Activated T-helper 17 cell treated with anti-CD3 and anti-CD28 coated beads, Interleukin-2, amount 50 U/mL, for 72 hours (primary cell): ENCODE data around the gene EEIG1. TPM values are rescaled to one million over a fixed set of nuclear protein-coding genes. Genes with fewer than 3 reads are reported as not detected.

Source experiments
- ATAC-seq: fragments of 150-1000 bp; cut with Tn5 transposase; replicated peaks from 2 replicates; pipeline ENCODE4 v1.10.0; 2021; ENCODE audit warnings: mild to moderate bottlenecking, moderate library complexity
- H3K27ac Mint-ChIP-seq: one replicate; pipeline ENCODE4 v1.8.0; 2022; ENCODE audit warnings: mixed read lengths
- H3K27me3 Mint-ChIP-seq: one replicate; pipeline ENCODE4 v1.8.0; 2022; ENCODE audit warnings: mixed read lengths
- H3K36me3 Mint-ChIP-seq: one replicate; pipeline ENCODE4 v1.8.0; 2022; ENCODE audit warnings: low read depth, mild to moderate bottlenecking, mixed read lengths
- H3K4me1 Mint-ChIP-seq: one replicate; pipeline ENCODE4 v1.8.0; 2022; ENCODE audit warnings: mixed read lengths
- H3K4me3 Mint-ChIP-seq: one replicate; pipeline ENCODE4 v1.8.0; 2022; ENCODE audit warnings: mild to moderate bottlenecking, mixed read lengths
- H3K9me3 Mint-ChIP-seq: one replicate; pipeline ENCODE4 v1.8.0; 2022; ENCODE audit warnings: mixed read lengths
- total RNA-seq, 2 donors: library from RNA; stranded (reverse); gene quantifications; one replicate each; pipeline ENCODE4 v1.2.3, GENCODE V29; 2022

EEIG1 gene
- total RNA-seq, 2 donors from 2014 or later = 29.6 to 37.8 TPM

GRCh38 chr9:127937388-127938297 lies 43.1 kb downstream of the EEIG1 start, which contains the start of gene DPM2:
Gene DPM2, minus strand, starts transcription at chr9:127937854. Its CDS starts 34 bp downstream, at chr9:127937820.
- H3K27me3 Mint-ChIP-seq = no peaks in the 10 kb centered on the region
- H3K4me1 Mint-ChIP-seq = peaks cover 33% of the 10 kb centered on the region
- peak within 1 kb of the TSS; percentile 91 for H3K4me3 Mint-ChIP-seq
- ATAC-seq = peak; percentile 97
- peaks cover 55% of the 10 kb centered on the region for H3K36me3 Mint-ChIP-seq
- H3K27ac Mint-ChIP-seq = peak within 1 kb of the TSS; percentile 92
- no peaks in the 10 kb centered on the region for H3K9me3 Mint-ChIP-seq

- no peak for ATAC-seq
- H3K4me1 Mint-ChIP-seq = peaks cover 33% of the 10 kb centered on the region
These were observed 43.8 kb downstream of the EEIG1 start for GRCh38 chr9:127937056-127937387.

GRCh38 chr9:127936347-127936852 lies 44.4 kb downstream of the EEIG1 start:
- peak overlapping the region; percentile 92 for H3K27ac Mint-ChIP-seq
- no peaks in the 10 kb centered on the region for H3K9me3 Mint-ChIP-seq
- H3K36me3 Mint-ChIP-seq = peaks cover 54% of the 10 kb centered on the region
- peaks cover 35% of the 10 kb centered on the region for H3K4me1 Mint-ChIP-seq
- peak overlapping the region; percentile 91 for H3K4me3 Mint-ChIP-seq
- ATAC-seq = no peak
- H3K27me3 Mint-ChIP-seq = no peaks in the 10 kb centered on the region

More at GRCh38 chr9:127937056-127937387, 43.8 kb downstream of the EEIG1 start:
- H3K4me3 Mint-ChIP-seq = peak overlapping the region; percentile 91
- H3K9me3 Mint-ChIP-seq = no peaks in the 10 kb centered on the region
- H3K36me3 Mint-ChIP-seq = peaks cover 54% of the 10 kb centered on the region
- peak overlapping the region; percentile 92 for H3K27ac Mint-ChIP-seq
- H3K27me3 Mint-ChIP-seq = no peaks in the 10 kb centered on the region

- Mint-ChIP-seq H3K4me1 (peaks cover 38% of the 10 kb centered on the region), H3K4me3 (peak overlapping the region; percentile 91), H3K27me3 (no peaks in the 10 kb centered on the region), H3K27ac (peak overlapping the region; percentile 92), H3K36me3 (peaks cover 50% of the 10 kb centered on the region), H3K9me3 (no peaks in the 10 kb centered on the region)
- ATAC-seq = peak; percentile 20
These were observed 45.0 kb downstream of the EEIG1 start for GRCh38 chr9:127935765-127936221.

GRCh38 chr9:127934986-127935385 lies 45.8 kb downstream of the EEIG1 start:
- no peak for ATAC-seq
- H3K27ac Mint-ChIP-seq = peak overlapping the region; percentile 92
- H3K36me3 Mint-ChIP-seq = peaks cover 45% of the 10 kb centered on the region
- no peaks in the 10 kb centered on the region for H3K9me3 Mint-ChIP-seq
- H3K27me3 Mint-ChIP-seq = no peaks in the 10 kb centered on the region
- peak overlapping the region; percentile 91 for H3K4me3 Mint-ChIP-seq
- peaks cover 38% of the 10 kb centered on the region for H3K4me1 Mint-ChIP-seq

GRCh38 chr9:127934248-127934647 lies 46.5 kb downstream of the EEIG1 start:
- Mint-ChIP-seq H3K4me1 (peaks cover 38% of the 10 kb centered on the region), H3K4me3 (no peak overlapping the region), H3K36me3 (peaks cover 45% of the 10 kb centered on the region), H3K27me3 (no peaks in the 10 kb centered on the region), H3K9me3 (no peaks in the 10 kb centered on the region), H3K27ac (peak overlapping the region; percentile 15)
- ATAC-seq = no peak

GRCh38 chr9:127931092-127931881 lies 49.5 kb downstream of the EEIG1 start:
- H3K9me3 Mint-ChIP-seq = no peaks in the 10 kb centered on the region
- H3K4me1 Mint-ChIP-seq = peaks cover 28% of the 10 kb centered on the region
- H3K4me3 Mint-ChIP-seq = peak overlapping the region; percentile 70
- peak; percentile 34 for ATAC-seq
- no peaks in the 10 kb centered on the region for H3K27me3 Mint-ChIP-seq
- H3K36me3 Mint-ChIP-seq = peaks cover 29% of the 10 kb centered on the region
- no peak overlapping the region for H3K27ac Mint-ChIP-seq

Other genes starting within 250 kb of the EEIG1 start
- 10 to 100 TPM in 1 of 2 donors, 1 to 10 TPM in 1; 8.5 to 15.7 TPM for gene TOR2A, start 245.7 kb downstream of the EEIG1 start, total RNA-seq
- 10 to 100 TPM; 27.6 to 46.8 TPM for gene SH2D3C, start 202.3 kb downstream of the EEIG1 start, total RNA-seq
- gene CDK9, start 195.0 kb downstream of the EEIG1 start, total RNA-seq = 10 to 100 TPM; 82.8 to 94.2 TPM
- gene FPGS, start 178.1 kb downstream of the EEIG1 start, total RNA-seq = 10 to 100 TPM; 56.7 to 95.6 TPM
- gene ENG, start 126.3 kb downstream of the EEIG1 start, total RNA-seq = 10 to 100 TPM in 1 of 2 donors, 1 to 10 TPM in 1; 10.0 to 18.7 TPM
- 10 to 100 TPM; 23.2 to 79.0 TPM for gene AK1, start 103.3 kb downstream of the EEIG1 start, total RNA-seq
- gene ST6GALNAC6, start 81.4 kb downstream of the EEIG1 start, total RNA-seq = 100 to 1,000 TPM in 1 of 2 donors, 10 to 100 TPM in 1; 61.7 to 124 TPM
- 10 to 100 TPM; 19.6 to 19.8 TPM for gene ST6GALNAC4, start 63.9 kb downstream of the EEIG1 start, total RNA-seq
- gene PIP5KL1, start 50.2 kb downstream of the EEIG1 start, total RNA-seq = 1 to 10 TPM; 2.6 to 3.7 TPM
- 10 to 100 TPM; 29.4 to 54.5 TPM for gene DPM2, start 43.1 kb downstream of the EEIG1 start, total RNA-seq
- gene NAIF1, start 86.3 kb upstream of the EEIG1 start, total RNA-seq = 10 to 100 TPM in 1 of 2 donors, 1 to 10 TPM in 1; 9.0 to 15.0 TPM
- gene SLC25A25, start 87.2 kb upstream of the EEIG1 start, total RNA-seq = 10 to 100 TPM; 10.8 to 12.7 TPM
- gene PTGES2, start 146.7 kb upstream of the EEIG1 start, total RNA-seq = 10 to 100 TPM; 15.3 to 32.3 TPM
- gene LCN2, start 168.5 kb upstream of the EEIG1 start, total RNA-seq = not detected
- 10 to 100 TPM; 65.7 to 71.9 TPM for gene BBLN, start 179.3 kb upstream of the EEIG1 start, total RNA-seq
- gene CIZ1, start 210.6 kb upstream of the EEIG1 start, total RNA-seq = 100 to 1,000 TPM; 113 to 123 TPM
- gene DNM1, start 222.4 kb upstream of the EEIG1 start, total RNA-seq = 1 to 10 TPM in 1 of 2 donors, under 1 TPM in 1; 0.84 to 9.2 TPM